NOMO-1 treated with dmso at 0.1 percent for 144 hours (cell line): Measurements from ENCODE around the gene HAGHL.

Experiments
- DNase-seq: peaks from one replicate; lab custom pipeline; 2025; ENCODE audit not compliant: unreplicated experiment; lab: John Stamatoyannopoulos, UW

HAGHL gene, protein sequence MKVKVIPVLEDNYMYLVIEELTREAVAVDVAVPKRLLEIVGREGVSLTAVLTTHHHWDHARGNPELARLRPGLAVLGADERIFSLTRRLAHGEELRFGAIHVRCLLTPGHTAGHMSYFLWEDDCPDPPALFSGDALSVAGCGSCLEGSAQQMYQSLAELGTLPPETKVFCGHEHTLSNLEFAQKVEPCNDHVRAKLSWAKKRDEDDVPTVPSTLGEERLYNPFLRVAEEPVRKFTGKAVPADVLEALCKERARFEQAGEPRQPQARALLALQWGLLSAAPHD

DNA sequence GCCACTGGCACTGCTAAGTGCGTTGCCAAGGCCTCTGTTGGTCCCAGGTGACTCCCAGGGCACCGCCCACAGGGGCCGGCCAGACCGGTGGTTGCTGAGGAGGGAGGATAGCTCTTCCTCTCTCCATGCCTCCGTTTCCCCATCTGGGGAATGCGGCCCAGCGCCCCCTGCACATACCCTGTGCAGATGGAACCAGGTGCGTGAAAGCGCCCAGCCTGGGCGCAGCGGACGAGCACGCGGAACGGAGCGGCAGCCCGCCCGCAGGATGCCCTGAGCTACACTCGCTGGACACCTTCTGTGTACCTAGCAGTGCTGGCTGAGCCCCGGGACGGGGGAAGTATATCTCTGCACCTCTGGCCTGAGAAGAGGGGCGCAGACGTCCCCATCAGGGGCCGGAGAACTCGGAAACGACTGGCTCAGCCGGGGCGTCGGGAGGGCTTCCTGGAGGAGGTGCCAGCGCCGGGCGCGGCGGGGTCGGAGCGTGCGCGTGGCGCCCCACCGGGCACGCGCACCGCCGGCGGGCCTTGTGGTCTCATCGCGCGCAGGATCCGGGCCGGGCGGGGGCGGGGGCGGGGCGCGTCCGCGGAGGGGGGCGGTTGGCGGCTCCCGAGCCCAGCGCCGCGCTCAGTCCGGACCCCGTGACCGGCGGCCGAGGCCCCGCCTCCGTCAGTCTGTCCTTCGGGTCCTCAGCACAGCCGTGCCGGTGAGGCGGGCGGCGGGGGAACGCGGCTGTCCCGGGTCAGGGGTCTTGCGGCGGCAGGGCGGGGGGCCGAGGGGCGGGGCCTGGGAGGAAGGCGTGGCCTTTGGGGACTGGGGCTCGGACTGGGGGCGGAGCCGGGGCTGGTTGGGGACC lies at the start of gene HAGHL, which contains the start of gene CCDC78:
TSS of gene HAGHL (plus strand) at position 669 of the 853 bp plus-strand sequence. CDS start 404 bp downstream, outside the sequence.
TSS of gene CCDC78 (minus strand) at position 6 of the 853 bp plus-strand sequence. CDS start 76 bp downstream, outside the sequence.
- peak; percentile 36 for DNase-seq

DNA sequence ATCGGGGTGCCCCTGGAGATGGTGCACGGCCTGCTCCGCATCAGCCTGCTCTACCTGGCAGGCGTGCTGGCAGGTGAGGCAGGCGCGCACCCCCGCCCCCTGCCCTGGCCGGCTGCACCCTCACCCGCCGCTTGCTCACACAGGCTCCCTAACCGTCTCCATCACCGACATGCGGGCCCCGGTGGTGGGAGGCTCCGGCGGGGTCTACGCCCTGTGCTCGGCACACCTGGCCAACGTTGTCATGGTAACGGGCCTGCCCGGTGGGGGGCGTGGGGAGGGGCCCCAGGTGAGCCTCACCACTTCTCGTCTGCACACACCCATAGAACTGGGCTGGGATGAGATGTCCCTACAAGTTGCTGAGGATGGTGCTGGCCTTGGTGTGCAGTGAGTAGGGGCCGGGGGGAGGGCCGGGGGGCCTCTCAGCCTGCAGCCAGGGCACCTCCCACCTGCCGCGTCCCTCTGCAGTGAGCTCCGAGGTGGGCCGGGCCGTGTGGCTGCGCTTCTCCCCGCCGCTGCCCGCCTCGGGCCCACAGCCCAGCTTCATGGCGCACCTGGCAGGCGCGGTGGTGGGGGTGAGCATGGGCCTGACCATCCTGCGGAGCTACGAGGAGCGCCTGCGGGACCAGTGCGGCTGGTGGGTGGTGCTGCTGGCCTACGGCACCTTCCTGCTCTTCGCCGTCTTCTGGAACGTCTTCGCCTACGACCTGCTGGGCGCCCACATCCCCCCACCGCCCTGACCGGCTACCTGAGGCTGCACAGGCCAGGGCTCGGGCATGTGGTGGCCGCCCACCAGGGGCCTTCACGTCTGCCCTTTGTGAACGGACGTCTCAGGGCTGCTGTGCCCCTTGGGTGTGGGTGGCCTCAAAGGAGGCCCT lies 49.4 kb upstream of the HAGHL start:
- DNase-seq, result no peak

DNA sequence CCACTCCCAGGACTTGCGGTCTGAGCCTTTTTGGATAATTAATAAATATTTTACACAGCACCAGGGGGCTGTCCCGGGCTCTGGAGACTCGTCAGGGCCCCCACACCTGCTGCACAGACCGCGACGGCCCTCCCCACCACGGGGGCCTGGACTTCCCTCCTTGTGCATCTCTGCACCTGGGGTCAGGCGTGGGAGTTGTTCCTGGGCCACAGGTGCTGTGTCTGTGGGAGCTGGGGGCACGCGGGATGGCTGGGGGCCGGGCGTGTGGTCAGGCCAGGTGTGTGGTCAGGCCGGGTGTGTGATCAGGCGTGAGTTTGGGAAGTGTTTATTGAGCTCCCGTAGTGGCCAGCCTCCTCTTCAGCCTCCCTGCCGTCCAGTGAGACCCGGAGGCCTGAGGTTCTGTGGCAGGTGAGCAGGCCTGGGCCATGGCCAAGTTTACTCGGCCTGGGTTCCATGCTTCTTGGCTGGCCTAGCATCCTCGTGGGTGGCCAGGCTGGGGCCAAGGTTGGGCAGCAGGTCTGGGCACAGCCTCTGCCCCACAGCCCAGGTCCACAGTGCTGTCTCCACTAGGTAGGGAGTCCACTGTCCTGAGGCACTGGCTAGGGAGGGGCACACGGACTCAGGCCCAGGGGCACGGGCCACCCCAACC lies 48.6 kb upstream of the HAGHL start:
- DNase-seq, result no peak

DNA sequence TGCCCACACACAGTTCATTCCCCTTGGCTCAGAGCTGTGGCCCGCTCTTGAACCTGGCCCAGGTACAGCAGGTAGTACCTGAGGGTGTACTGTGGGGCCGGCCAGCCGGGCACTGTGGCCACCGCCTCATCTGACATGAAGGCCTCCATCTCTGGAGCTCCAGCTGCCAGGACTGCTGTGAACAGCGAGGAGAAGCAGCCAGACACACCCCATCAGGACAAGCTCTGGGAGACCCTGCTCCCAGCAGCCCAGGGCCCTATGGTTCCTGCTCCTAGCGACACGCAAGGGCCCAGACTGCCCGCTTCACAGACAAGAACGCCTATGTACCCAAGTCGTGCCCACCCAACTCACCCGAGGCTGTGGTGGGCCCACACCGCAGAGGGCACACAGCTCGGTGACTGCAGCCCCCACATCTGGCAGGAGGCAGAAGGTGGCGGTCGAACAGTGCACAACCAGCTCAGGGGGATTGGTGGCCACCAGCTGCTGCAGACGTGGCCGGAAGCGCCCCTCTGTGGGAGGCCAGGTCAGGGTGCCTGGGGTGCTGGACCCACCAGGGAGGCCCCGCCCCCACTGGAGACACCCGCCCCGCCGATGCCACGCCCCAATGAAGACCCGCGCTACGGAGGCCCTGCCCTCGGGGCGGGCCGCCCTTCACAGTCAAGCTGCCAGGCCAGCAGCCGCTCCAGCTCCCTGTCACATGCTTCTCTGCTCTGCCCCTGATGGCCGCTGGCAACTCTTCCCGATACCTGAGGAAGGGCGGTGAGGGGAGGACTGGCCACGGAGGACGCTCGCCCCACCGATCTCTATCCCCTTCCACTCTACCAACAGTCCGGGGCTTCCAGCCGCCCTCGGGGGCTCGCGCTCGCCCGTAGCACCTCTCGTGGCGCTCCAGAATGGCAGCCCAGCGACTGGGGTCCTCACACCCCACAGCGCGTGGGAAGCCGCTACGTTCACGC lies 47.8 kb upstream of the HAGHL start:
- no peak for DNase-seq

DNA sequence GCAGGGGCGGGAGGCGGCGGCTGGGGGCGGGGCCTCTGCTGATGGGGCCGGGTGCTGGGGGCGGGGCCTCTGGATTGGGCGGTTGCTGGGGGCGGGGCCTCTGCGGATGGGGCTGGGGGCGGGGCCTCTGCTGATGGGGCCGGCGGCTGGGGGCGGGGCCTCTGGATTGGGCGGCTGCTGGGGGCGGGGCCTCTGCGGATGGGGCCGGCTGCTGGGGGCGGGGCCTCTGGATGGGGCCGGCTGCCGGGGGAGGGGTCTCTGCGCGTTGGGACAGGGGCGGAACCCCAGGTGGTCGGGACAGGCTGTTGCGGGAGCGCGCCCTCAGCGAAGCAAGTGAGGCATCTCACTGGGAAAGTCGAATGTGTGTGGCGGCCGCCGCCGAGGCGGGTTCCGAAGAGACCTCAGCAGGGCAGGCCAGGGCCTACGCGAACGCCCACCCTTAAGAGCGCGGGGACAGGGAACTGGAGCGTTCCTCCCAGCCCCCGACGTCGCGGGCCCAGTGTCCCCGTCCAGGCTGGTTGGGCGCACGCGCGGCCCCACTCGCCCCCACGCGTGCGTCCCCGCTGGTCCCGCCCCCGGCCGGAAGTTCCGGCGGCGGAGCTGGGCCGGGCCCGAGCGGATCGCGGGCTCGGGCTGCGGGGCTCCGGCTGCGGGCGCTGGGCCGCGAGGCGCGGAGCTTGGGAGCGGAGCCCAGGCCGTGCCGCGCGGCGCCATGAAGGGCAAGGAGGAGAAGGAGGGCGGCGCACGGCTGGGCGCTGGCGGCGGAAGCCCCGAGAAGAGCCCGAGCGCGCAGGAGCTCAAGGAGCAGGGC lies 46.9 kb upstream of the HAGHL start, which contains the start of gene STUB1:
TSS of gene STUB1 (plus strand) at position 597 of the 811 bp plus-strand sequence. CDS start at position 713, 116 bp downstream.
- DNase-seq, result peak; percentile 76

DNA sequence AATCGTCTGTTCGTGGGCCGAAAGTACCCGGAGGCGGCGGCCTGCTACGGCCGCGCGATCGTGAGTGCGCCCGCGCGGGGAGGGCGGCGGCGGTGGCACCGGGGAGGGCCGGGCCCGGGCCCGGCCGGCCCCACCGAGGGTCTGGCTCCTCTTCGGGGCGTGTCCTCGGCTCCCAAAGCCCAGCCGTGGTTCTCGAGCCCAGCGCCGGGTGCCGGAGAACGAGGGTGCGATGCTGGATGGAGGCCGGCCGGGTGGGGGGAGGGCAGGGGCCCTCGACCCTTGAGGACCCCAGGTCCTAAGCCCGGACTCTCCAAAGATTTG lies 46.3 kb upstream of the HAGHL start:
- DNase-seq, result no peak

DNA sequence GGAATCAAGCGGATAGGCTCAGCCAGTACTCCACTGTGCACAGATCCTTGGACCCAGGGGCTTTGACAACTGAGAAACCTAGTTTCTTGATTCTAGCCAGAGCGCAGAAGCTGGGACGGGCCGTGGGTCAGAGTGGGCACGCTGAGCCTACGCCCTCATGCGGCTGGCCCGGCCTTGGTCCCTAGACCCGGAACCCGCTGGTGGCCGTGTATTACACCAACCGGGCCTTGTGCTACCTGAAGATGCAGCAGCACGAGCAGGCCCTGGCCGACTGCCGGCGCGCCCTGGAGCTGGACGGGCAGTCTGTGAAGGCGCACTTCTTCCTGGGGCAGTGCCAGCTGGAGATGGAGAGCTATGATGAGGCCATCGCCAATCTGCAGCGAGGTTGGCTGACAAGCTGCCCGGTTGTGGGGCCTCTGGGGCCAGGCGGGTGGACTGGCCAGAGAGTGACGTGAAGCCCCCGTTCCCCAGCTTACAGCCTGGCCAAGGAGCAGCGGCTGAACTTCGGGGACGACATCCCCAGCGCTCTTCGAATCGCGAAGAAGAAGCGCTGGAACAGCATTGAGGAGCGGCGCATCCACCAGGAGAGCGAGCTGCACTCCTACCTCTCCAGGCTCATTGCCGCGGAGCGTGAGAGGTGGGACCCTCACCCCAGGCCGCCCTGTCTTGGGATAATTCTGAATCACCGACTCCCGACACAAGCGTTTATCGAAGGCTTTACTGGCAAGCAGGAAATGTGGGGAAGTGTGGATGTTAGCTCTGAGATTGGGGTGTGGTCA lies 45.8 kb upstream of the HAGHL start:
- no peak for DNase-seq

DNA sequence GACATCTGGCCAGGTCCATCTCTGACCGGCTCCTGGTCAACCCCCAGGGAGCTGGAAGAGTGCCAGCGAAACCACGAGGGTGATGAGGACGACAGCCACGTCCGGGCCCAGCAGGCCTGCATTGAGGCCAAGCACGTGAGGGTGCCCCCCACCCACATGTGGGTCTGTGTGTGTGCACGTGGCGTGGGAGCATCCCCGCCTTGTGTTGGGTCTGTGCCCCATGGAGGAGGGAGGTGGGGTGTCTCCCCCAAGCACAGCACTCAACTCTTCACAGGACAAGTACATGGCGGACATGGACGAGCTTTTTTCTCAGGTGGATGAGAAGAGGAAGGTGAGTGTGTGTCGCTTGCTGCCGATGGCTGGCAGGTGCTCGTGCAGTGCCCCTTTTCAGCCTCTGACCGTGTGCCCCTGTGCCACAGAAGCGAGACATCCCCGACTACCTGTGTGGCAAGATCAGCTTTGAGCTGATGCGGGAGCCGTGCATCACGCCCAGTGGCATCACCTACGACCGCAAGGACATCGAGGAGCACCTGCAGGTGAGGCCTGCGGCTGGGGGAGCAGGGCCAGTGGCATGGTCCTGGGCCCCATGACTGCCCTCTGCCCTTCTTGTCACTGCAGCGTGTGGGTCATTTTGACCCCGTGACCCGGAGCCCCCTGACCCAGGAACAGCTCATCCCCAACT lies 45.0 kb upstream of the HAGHL start:
- DNase-seq, result no peak

DNA sequence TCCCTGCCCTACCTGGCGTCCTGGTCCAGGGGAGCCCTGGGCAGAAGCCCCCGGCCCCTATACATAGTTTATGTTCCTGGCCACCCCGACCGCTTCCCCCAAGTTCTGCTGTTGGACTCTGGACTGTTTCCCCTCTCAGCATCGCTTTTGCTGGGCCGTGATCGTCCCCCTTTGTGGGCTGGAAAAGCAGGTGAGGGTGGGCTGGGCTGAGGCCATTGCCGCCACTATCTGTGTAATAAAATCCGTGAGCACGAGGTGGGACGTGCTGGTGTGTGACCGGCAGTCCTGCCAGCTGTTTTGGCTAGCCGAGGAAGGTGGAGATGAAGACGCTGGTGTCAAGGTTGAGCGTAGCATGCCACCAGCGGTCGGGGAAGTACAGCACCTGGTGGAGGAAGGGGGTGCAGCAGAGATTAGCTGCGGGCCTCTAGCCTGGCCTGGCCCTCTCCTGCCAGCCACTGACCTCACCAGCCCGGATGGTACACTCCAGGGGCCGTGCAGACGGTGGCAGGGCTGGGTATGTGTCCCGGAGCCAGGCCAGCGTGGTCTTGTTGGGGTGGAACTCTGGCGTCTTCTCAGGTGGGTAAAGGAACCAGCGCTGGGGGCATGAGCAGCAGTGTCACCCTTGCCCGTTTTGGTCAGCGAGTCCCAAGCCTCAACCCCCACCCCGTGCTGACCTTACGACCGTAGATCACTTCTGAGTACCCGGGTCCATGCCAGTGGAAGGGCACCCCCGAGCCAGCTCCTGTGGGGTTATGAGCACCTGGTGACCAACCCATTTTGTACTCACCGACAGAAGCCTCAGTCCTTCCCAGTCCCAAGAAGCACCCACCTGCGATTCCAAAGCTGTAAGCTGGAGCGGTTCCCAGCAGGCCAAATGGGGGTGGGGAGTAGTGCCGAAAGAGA lies 44.2 kb upstream of the HAGHL start:
- DNase-seq, result no peak

DNA sequence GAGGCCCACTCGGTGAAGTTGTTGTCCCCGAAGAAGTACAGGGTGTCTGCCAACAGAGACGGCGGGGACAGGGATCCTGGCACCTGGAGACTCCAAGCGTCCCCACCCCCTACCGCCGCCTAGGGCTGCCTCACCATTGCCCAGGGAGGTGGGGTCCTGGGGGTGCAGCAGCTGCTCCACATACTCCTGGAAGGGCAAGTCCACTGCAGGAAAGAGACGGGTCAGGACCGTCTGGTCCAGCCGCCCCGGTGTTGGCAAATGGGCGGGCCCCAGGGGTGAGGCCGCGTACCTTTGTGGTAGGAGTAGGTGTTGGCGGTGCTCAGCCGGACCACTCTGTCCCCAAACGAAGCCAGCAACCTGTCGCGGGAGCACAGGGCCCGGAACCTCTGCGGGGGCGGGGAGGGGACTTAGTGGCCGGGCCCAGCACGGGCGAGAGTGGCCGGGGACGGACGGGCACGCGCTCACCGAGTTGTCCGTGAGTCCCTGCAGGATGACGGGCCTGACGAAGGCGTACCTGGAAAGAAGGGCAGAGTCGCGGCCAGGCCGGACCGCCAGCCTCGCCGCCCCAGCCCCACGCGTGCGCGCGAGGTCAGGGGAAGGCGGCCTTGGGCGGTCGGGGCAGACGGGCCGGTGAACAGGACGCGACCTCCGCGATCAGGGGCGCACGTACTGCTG lies 43.4 kb upstream of the HAGHL start:
- no peak for DNase-seq

DNA sequence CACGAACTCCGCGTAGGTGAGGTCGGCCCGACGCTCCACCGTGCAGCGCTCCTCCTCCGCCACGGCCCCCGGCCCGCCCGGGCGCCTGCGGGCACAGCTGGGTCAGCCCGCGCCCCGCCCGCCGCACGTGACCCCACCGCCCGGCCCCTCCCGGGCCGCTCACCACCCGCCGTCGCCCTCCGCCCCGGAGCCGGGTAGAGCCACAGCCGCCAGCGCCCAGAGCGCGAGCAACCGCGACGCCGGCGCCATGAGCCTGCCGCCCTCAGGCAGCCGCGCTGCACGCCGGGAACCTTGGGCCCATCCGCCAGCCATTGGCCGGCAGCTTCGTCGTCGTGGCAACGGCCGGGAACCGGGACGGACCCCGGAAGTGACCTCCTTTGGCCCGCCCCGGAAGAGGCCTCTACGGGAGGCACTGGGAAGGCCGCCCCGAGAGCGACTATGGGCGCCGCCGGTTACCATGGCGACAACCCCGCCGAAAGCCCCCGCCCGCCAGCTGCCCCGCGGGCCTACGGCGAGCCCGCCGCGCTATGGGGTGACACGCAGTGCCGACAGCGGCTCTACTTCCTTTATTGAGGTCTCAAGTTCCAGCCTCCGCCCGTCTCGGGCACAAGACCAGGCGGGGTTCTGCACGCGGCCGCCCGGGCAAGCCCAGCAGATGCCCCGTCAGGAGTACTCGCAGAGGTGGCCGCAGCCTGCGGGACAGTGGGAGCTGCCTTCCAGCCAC lies 42.7 kb upstream of the HAGHL start, which contains the start of gene JMJD8:
TSS of gene JMJD8 (minus strand) at position 264 of the 724 bp plus-strand sequence. CDS start at position 249, 15 bp downstream.
- peak; percentile 91 for DNase-seq

DNA sequence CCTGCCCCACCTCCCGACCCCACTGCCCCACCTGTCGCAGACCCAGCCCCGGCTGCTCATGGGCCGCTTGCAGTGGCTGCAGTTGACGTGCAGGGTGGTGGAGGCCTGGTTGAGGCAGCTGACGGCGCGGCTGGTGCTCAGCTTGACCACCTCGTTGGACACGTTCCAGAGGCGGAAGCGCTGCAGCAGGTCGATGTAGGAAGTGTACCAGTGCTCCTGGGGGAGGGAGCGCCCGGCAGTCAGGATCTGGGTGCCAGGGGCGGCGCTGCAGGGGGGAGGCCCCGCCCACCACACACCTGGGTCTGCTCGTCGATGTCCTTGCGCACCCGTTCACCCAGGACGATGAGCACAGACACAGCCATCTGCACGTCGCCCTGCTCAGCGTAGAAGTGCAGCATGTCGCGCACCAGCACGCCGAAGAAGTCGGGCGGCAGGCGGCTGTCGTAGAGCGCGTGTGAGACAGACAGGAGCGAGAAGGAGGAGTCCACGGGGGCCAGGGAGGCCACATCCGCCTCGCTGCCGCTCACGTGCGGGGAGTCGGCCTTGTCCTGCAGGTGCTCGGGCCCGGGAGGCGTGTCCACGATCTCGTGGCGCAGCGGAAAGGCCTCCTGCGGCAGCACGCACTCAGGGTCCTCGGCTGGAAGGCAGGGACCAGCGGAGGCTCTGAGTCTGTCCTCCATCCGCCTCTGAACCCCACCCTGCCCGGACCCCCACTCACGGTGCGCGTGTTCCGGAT lies 41.8 kb upstream of the HAGHL start:
- DNase-seq, result no peak

DNA sequence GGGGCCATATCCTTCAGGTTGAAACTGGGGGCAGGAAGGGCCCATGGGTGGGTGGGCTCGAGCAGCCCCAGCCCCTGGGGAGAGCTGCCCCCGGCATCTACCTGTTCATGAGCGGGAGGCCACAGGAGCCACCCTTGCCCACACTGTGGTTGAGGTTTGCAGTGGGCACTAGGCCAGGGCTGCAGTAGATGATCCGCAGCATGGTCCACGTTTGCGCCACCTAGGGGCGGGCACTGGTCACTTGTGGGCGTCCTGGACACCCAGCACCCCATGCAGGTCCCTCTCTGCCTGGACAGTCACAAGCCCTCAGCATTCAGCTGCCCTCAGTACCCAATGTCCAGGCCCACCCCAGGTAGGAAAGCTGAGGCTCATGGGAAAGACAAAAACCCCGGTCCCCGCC lies 40.9 kb upstream of the HAGHL start:
- DNase-seq, result no peak
